GM18498 (cell line): ENCODE results near the gene CT45A7.
"Not testable (repeated sequence)": the region's sequence is repeated elsewhere in the genome, so short reads cannot be mapped to it uniquely, and the experiment has no call there.

ENCODE experiments used
- ATAC-seq: cut with Tn5 transposase; IDR thresholded peaks from one replicate; pipeline ENCODE4 v1.9.1; 2021; ENCODE audit warnings: mild to moderate bottlenecking, moderate library complexity; ENCODE audit not compliant: unreplicated experiment

The CT45A7 gene

GRCh38 chrX:135837180-135837579, at the start of gene CT45A7:
TSS of gene CT45A7 (minus strand) at chrX:135837280. CDS start at chrX:135833533, 3,747 bp downstream.
- ATAC-seq, result not testable (repeated sequence)

GRCh38 chrX:135882741-135883140, 45.7 kb upstream of the CT45A7 start:
- not testable (repeated sequence) for ATAC-seq

- not testable (repeated sequence) for ATAC-seq
These were observed 34.6 kb upstream of the CT45A7 start, which contains the start of gene CT45A9 for GRCh38 chrX:135871712-135872111. TSS of gene CT45A9 (minus strand) at chrX:135871812. CDS start at chrX:135868061, 3,751 bp downstream.

GRCh38 chrX:135854438-135854837, 17.4 kb upstream of the CT45A7 start, which contains the start of gene CT45A8:
TSS of gene CT45A8 (minus strand) at chrX:135854538. CDS start at chrX:135850783, 3,755 bp downstream.
- not testable (repeated sequence) for ATAC-seq

GRCh38 chrX:135819912-135820311, 17.2 kb downstream of the CT45A7 start, which contains the start of gene CT45A2:
TSS of gene CT45A2 (minus strand) at chrX:135820012. CDS start at chrX:135816265, 3,747 bp downstream.
- not testable (repeated sequence) for ATAC-seq

- not testable (repeated sequence) for ATAC-seq
These were observed 34.4 kb downstream of the CT45A7 start, which contains the start of gene CT45A6 for GRCh38 chrX:135802687-135803086. TSS of gene CT45A6 (minus strand) at chrX:135802787. CDS start at chrX:135798993, 3,794 bp downstream.

- ATAC-seq, result not testable (repeated sequence)
These were observed 51.7 kb downstream of the CT45A7 start, which contains the start of gene CT45A5 for GRCh38 chrX:135785403-135785802. TSS of gene CT45A5 (minus strand) at chrX:135785503. CDS start at chrX:135781729, 3,774 bp downstream.
